Central memory CD8-positive, alpha-beta T cell (primary cell): ENCODE results near the gene GALNTL6.

ENCODE experiments used
- ATAC-seq: fragments of 150-1000 bp; cut with Tn5 transposase; replicated peaks from 2 replicates; pipeline ENCODE4 v1.10.0; 2022; ENCODE audit warnings: mild to moderate bottlenecking, moderate FRiP score, moderate number of reproducible peaks; ENCODE audit not compliant: poor library complexity, severe bottlenecking; ENCODE audit errors: extremely low read depth
- DNase-seq, 2 donors: peaks; one replicate each; pipeline ENCODE4 v3.0.0; 2021; ENCODE audit warnings: low spot score in 2 of 2
- H3K27ac Mint-ChIP-seq: one replicate; pipeline ENCODE4 v1.8.0; 2022; ENCODE audit warnings: low read depth, mild to moderate bottlenecking, moderate library complexity, mixed read lengths
- H3K27me3 Mint-ChIP-seq: one replicate; pipeline ENCODE4 v1.8.0; 2022; ENCODE audit warnings: mixed read lengths
- H3K36me3 Mint-ChIP-seq: one replicate; pipeline ENCODE4 v1.8.0; 2022; ENCODE audit warnings: mild to moderate bottlenecking, moderate library complexity, mixed read lengths; ENCODE audit not compliant: insufficient read depth
- H3K4me1 Mint-ChIP-seq: one replicate; pipeline ENCODE4 v1.8.0; 2022; ENCODE audit warnings: mixed read lengths
- H3K4me3 Mint-ChIP-seq: one replicate; pipeline ENCODE4 v1.8.0; 2022; ENCODE audit warnings: mild to moderate bottlenecking, moderate library complexity, mixed read lengths
- H3K9me3 Mint-ChIP-seq: one replicate; pipeline ENCODE4 v1.8.0; 2022; ENCODE audit warnings: mixed read lengths

Gene GALNTL6

GRCh38 chr4:172348426-172348825 is 535.2 kb downstream of the GALNTL6 start:
- no peaks in the 10 kb centered on the region for H3K4me1 Mint-ChIP-seq
- ATAC-seq (no peak), DNase-seq (no peak)
- H3K27ac Mint-ChIP-seq = no peak overlapping the region
- no peaks in the 10 kb centered on the region for H3K27me3 Mint-ChIP-seq
- H3K36me3 Mint-ChIP-seq = peaks cover 1% of the 10 kb centered on the region
- peaks cover 13% of the 10 kb centered on the region for H3K9me3 Mint-ChIP-seq
- H3K4me3 Mint-ChIP-seq = no peak overlapping the region

GRCh38 chr4:172352356-172352755 is 539.2 kb downstream of the GALNTL6 start:
- Mint-ChIP-seq H3K36me3 (no peaks in the 10 kb centered on the region), H3K9me3 (no peaks in the 10 kb centered on the region), H3K27ac (no peak overlapping the region), H3K4me3 (no peak overlapping the region), H3K27me3 (no peaks in the 10 kb centered on the region), H3K4me1 (no peaks in the 10 kb centered on the region)
- ATAC-seq (no peak), DNase-seq (no peak)

- Mint-ChIP-seq H3K27me3 (no peaks in the 10 kb centered on the region), H3K4me3 (no peak overlapping the region), H3K36me3 (no peaks in the 10 kb centered on the region), H3K27ac (no peak overlapping the region), H3K4me1 (no peaks in the 10 kb centered on the region), H3K9me3 (peaks cover 6% of the 10 kb centered on the region)
- DNase-seq (no peak), ATAC-seq (no peak)
These were observed 542.8 kb downstream of the GALNTL6 start for GRCh38 chr4:172356016-172356415.

GRCh38 chr4:172357006-172357540 is 543.9 kb downstream of the GALNTL6 start:
- Mint-ChIP-seq H3K27ac (no peak overlapping the region), H3K4me3 (no peak overlapping the region), H3K9me3 (peaks cover 6% of the 10 kb centered on the region), H3K36me3 (no peaks in the 10 kb centered on the region), H3K4me1 (no peaks in the 10 kb centered on the region), H3K27me3 (no peaks in the 10 kb centered on the region)
- ATAC-seq (no peak), DNase-seq (no peak)

- DNase-seq = no peak
- Mint-ChIP-seq H3K27me3 (no peaks in the 10 kb centered on the region), H3K4me1 (no peaks in the 10 kb centered on the region), H3K36me3 (no peaks in the 10 kb centered on the region), H3K27ac (no peak overlapping the region), H3K9me3 (peaks cover 15% of the 10 kb centered on the region), H3K4me3 (no peak overlapping the region)
- ATAC-seq = no peak
These were observed 549.4 kb downstream of the GALNTL6 start for GRCh38 chr4:172362569-172362968.

- Mint-ChIP-seq H3K4me3 (no peak overlapping the region), H3K36me3 (no peaks in the 10 kb centered on the region), H3K4me1 (no peaks in the 10 kb centered on the region), H3K27me3 (no peaks in the 10 kb centered on the region), H3K27ac (no peak overlapping the region), H3K9me3 (peaks cover 7% of the 10 kb centered on the region)
- DNase-seq (no peak), ATAC-seq (no peak)
These were observed 556.3 kb downstream of the GALNTL6 start for GRCh38 chr4:172369471-172369959.

GRCh38 chr4:172377486-172378140 is 564.4 kb downstream of the GALNTL6 start:
- no peaks in the 10 kb centered on the region for H3K4me1 Mint-ChIP-seq
- H3K4me3 Mint-ChIP-seq = no peak overlapping the region
- H3K27me3 Mint-ChIP-seq = no peaks in the 10 kb centered on the region
- no peak for ATAC-seq
- H3K9me3 Mint-ChIP-seq = no peaks in the 10 kb centered on the region
- no peak for DNase-seq
- H3K27ac Mint-ChIP-seq = no peak overlapping the region
- H3K36me3 Mint-ChIP-seq = no peaks in the 10 kb centered on the region

GRCh38 chr4:172379834-172380233 is 566.6 kb downstream of the GALNTL6 start:
- Mint-ChIP-seq H3K4me3 (no peak overlapping the region), H3K36me3 (no peaks in the 10 kb centered on the region), H3K27me3 (no peaks in the 10 kb centered on the region), H3K27ac (no peak overlapping the region), H3K4me1 (no peaks in the 10 kb centered on the region), H3K9me3 (peaks cover 10% of the 10 kb centered on the region)
- ATAC-seq = no peak
- DNase-seq = no peak

GRCh38 chr4:172390331-172390730 is 577.1 kb downstream of the GALNTL6 start:
- Mint-ChIP-seq H3K4me3 (no peak overlapping the region), H3K36me3 (no peaks in the 10 kb centered on the region), H3K27me3 (no peaks in the 10 kb centered on the region), H3K27ac (no peak overlapping the region), H3K4me1 (no peaks in the 10 kb centered on the region), H3K9me3 (peaks cover 16% of the 10 kb centered on the region)
- DNase-seq = no peak
- ATAC-seq = no peak

- peaks cover 8% of the 10 kb centered on the region for H3K9me3 Mint-ChIP-seq
- no peak overlapping the region for H3K27ac Mint-ChIP-seq
- ATAC-seq (no peak), DNase-seq (no peak)
- no peaks in the 10 kb centered on the region for H3K4me1 Mint-ChIP-seq
- H3K27me3 Mint-ChIP-seq = no peaks in the 10 kb centered on the region
- H3K4me3 Mint-ChIP-seq = no peak overlapping the region
- H3K36me3 Mint-ChIP-seq = no peaks in the 10 kb centered on the region
These were observed 579.5 kb downstream of the GALNTL6 start for GRCh38 chr4:172392741-172393140.

GRCh38 chr4:172393220-172393619 is 580.0 kb downstream of the GALNTL6 start:
- no peaks in the 10 kb centered on the region for H3K27me3 Mint-ChIP-seq
- no peak for DNase-seq
- H3K4me3 Mint-ChIP-seq = no peak overlapping the region
- no peaks in the 10 kb centered on the region for H3K4me1 Mint-ChIP-seq
- H3K9me3 Mint-ChIP-seq = peaks cover 5% of the 10 kb centered on the region
- no peaks in the 10 kb centered on the region for H3K36me3 Mint-ChIP-seq
- no peak overlapping the region for H3K27ac Mint-ChIP-seq
- ATAC-seq = no peak

- no peak for ATAC-seq
- no peak overlapping the region for H3K27ac Mint-ChIP-seq
- H3K36me3 Mint-ChIP-seq = no peaks in the 10 kb centered on the region
- H3K27me3 Mint-ChIP-seq = no peaks in the 10 kb centered on the region
- no peak overlapping the region for H3K4me3 Mint-ChIP-seq
- no peak for DNase-seq
- H3K4me1 Mint-ChIP-seq = no peaks in the 10 kb centered on the region
- peaks cover 14% of the 10 kb centered on the region for H3K9me3 Mint-ChIP-seq
These were observed 591.5 kb downstream of the GALNTL6 start for GRCh38 chr4:172404676-172405075.

GRCh38 chr4:172410363-172410762 is 597.2 kb downstream of the GALNTL6 start:
- Mint-ChIP-seq H3K4me3 (no peak overlapping the region), H3K27me3 (no peaks in the 10 kb centered on the region), H3K4me1 (no peaks in the 10 kb centered on the region), H3K36me3 (no peaks in the 10 kb centered on the region), H3K27ac (no peak overlapping the region), H3K9me3 (peaks cover 5% of the 10 kb centered on the region)
- DNase-seq (no peak), ATAC-seq (no peak)
